Duodenal mucosa (tissue), 2 donors: ENCODE measurements around the gene HOXA7.

Experiments used
- H3K27ac ChIP-seq: one replicate; pipeline ENCODE4 v1.7.0; 2013; ENCODE audit warnings: low read depth, low read length
- H3K27me3 ChIP-seq, 2 donors: one replicate each; pipeline ENCODE4 v1.7.0; 2013; ENCODE audit warnings: low read length in 2 of 2, control low read depth in 1 of 2; ENCODE audit not compliant: insufficient read depth in 2 of 2, control insufficient read depth in 1 of 2
- H3K36me3 ChIP-seq, 2 donors: one replicate each; pipeline ENCODE4 v1.7.0; 2013; ENCODE audit warnings: low read length in 2 of 2, control low read depth in 1 of 2; ENCODE audit not compliant: insufficient read depth in 2 of 2, control insufficient read depth in 1 of 2
- H3K4me1 ChIP-seq, 2 donors: one replicate each; pipeline ENCODE4 v1.7.0; 2013; ENCODE audit warnings: low read length in 2 of 2, control low read depth in 1 of 2; ENCODE audit not compliant: insufficient read depth in 2 of 2, control insufficient read depth in 1 of 2
- H3K4me3 ChIP-seq, 2 donors: one replicate each; pipeline ENCODE4 v1.7.0; 2013; ENCODE audit warnings: low read length in 2 of 2, low read depth in 1 of 2
- H3K9ac ChIP-seq, 2 donors: one replicate each; pipeline ENCODE4 v1.7.0; 2013; ENCODE audit warnings: low read length in 2 of 2, low read depth in 1 of 2
- H3K9me3 ChIP-seq, 2 donors: one replicate each; pipeline ENCODE4 v1.7.0; 2013; ENCODE audit warnings: low read length in 2 of 2, control low read depth in 1 of 2; ENCODE audit not compliant: control insufficient read depth in 1 of 2

Gene HOXA7

DNA sequence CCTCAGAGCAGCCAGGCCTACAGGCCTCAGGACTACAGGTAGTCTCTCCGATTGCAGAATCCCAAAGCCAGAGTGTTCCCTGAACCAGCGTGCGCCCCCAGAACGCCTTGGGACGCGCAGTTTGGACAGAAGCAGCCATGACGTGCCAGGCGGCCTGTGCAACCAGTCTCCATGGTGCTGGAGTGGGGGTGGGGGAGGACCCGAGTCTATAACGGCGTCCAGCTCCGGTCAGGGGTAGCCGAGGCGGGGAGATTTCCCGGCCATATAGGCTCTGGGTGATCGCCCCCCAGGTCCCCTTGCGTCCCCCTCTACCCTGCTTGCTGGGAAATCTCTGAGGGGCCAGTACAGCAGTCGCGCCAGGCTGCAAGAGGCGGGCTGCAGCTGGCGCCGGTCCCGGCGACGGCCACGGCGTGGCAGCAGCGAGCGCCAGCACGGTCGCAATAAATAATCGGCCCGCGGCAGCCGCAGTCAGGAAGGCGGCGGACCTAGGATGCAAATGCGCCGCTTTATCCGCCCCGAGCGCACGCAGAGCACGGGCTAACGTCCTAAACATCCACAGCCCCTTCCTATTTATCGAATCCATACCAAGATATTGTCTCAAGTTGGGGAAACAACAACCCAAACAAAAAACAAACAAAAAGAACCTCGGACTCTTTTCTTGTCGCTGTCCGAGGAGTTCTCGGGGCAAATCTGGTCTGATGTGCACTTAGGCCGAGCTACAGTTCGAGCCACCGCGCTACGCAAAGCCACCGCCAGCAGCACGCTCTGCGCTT lies 5.7 kb downstream of the HOXA7 start:
- H3K9me3 ChIP-seq = no peaks in the 10 kb centered on the region
- no peak overlapping the region for H3K9ac ChIP-seq
- peaks cover 92 to 94% of the 10 kb centered on the region in 2 donors for H3K27me3 ChIP-seq
- H3K36me3 ChIP-seq = no peaks in the 10 kb centered on the region
- peaks cover 29 to 40% of the 10 kb centered on the region in 2 donors for H3K4me1 ChIP-seq
- H3K4me3 ChIP-seq = peak overlapping the region; percentile 56 to 60
- H3K27ac ChIP-seq = peak overlapping the region; percentile 64

DNA sequence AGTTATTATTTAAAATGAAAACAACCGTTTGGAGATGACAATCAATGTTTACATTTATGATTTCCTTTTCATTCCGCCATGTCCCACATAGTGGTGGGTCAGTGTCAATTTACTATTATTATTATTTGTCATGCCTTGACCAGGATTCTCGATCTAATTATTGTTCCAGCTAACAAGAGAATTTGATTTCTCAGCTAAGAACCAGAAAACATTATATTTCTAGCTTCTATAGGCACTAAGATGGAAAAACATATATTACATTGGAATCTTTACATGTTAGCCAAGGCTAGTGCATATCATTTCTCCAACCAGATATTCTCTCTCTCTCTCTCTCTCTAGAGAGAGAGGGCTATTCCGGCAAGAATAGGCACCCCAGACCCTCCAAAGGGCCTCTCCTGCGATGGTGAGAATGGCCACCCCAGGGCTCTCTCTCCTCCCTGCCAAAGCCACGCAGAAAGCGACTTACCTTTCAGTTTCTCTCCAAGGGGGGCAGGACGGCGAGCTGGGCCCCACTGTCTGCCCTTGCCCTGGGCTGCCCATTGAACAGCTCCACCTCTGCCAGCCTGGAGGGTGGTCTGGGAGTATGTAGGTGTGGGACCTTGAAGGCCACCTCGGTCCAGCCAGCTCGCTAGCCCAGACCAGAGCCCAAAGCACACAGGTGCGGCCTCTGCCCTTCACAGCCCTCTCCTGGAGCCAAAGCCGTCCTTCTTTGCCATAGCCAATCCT lies 6.5 kb downstream of the HOXA7 start:
- Histone ChIP-seq H3K27ac (peak overlapping the region; percentile 64), H3K4me1 (peaks cover 25 to 37% of the 10 kb centered on the region in 2 donors), H3K9ac (no peak overlapping the region), H3K36me3 (no peaks in the 10 kb centered on the region), H3K27me3 (peaks cover 90 to 93% of the 10 kb centered on the region in 2 donors), H3K4me3 (peak overlapping the region; percentile 56 to 60), H3K9me3 (no peaks in the 10 kb centered on the region)

DNA sequence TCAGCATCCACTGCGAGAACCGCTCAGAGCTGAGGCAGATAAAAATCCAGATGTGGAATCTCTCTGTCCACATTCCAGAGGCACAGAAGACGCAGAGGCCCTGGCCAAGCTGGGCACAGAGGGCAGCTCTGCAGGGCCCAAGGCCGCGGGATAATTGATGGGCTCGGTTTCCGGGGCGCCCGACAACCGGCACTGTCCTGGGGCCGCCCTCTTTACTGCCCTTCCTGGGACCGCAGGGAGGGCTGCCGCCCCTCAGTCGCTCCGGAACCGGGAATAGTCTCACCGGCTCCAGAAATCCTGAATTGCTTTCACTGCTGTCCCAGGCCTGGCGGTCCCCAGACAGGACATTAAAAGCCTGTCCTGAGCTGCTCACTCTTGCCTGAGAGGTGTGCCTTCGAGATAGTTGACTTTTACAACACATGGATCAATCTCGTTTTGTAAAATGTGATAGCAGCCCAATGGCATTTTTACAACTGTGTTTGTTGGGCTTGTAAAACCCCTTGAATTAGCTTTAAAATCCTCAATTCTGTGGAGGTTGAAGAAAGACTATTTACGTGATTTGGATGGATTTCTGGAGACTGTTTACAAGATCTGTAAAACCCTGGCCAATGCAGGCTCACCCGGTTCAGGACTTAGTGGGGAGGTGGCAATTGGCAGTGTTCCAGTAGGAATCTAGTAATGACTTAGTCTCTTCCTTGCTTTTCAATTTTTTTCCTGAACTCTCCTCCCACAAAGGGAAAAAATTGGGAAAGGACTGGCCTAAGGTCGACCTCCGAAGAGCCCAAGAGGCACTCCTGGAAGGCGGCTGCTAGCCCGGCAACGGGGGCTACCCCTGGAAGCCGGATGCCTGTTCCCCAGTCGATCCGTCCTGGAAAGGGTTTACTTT lies 7.5 kb downstream of the HOXA7 start:
- peaks cover 29 to 44% of the 10 kb centered on the region in 2 donors for H3K4me1 ChIP-seq
- no peak overlapping the region for H3K9ac ChIP-seq
- no peaks in the 10 kb centered on the region for H3K9me3 ChIP-seq
- no peaks in the 10 kb centered on the region for H3K36me3 ChIP-seq
- peak overlapping the region in 1 of 2 donors; percentile 36 for H3K4me3 ChIP-seq
- peaks cover 89 to 93% of the 10 kb centered on the region in 2 donors for H3K27me3 ChIP-seq
- H3K27ac ChIP-seq = no peak overlapping the region

DNA sequence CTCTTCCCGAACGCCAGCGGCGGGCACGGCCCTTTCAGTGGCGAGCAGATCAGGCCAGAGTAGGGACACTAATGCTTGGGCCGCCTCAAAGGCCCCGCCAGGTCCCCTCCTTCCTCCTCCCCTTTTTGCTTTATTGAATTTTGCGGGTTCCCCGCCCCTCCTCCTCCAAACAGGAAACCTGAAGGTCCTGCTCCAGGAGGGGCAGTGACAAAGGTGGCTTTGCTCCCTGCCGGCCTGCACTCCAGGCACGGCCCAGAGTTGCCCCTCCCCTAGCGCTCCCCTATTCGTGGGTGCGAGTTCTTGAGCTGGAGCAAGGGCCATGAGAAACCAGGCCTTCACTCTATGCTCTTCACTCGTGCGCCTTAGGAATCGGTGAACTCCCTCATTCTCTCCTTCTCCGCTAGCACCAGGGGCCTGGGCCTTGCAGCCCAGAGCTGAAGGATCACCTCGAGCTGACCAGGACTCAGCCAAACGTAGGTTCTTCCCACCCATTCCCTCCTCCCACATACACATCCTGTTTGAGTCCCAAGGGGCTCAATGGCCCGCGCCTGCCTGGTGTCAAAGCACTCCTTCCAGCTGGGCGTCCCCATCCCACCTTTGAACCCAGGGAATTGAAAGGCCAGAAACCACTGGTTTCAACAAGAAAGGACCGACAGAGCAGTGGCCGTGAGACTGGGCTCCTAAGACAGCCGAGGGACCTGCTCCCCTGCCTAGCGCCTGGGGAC lies 8.3 kb downstream of the HOXA7 start:
- H3K27ac ChIP-seq = no peak overlapping the region
- no peaks in the 10 kb centered on the region for H3K36me3 ChIP-seq
- H3K4me3 ChIP-seq = peak overlapping the region in 1 of 2 donors; percentile 36
- H3K9ac ChIP-seq = no peak overlapping the region
- no peaks in the 10 kb centered on the region for H3K9me3 ChIP-seq
- H3K4me1 ChIP-seq = peaks cover 31 to 46% of the 10 kb centered on the region in 2 donors
- peaks cover 87 to 91% of the 10 kb centered on the region in 2 donors for H3K27me3 ChIP-seq

DNA sequence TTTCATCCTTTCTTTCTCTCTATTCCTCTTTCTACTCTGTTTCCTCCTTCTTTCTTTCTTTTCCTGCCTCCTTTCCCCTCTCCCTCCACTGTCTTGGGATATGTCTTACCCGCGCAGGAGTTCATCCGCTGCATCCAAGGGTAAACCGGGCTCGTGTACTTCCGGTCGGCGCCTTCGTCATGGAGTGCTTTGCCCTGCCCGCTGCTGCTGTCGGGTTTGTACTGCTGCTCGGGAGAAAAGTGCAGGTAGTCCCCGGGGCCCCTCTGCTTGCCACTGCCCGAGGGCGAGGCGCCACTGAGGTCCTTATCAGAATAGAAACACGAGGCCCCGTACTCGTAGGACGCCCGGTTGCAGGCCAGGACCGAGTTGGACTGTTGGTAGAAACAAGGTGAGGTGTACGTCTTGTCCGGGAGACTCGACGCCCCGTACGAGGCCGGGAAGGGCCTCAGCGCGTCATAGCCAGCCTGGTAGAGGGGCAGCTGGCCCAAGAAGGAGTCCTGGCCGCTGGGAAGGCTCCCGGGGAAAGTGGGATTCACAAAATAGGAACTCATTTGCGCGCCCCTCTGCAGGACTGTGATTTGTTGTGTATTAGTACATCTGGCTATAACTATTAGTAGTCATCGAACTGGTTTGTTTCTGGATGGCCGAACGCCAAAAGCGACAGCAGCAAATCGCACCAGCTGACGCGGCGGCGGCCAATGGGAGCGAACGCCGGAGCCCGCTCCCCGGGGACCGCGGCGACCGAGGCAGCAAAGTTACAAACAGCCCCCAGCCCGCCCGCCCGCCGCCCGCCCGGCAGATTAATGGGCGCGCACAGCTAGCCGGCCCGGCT lies 9.1 kb downstream of the HOXA7 start, which contains the start of gene HOXA6:
Gene HOXA6, minus strand, starts transcription at position 576 of the 832 bp plus-strand sequence. Its CDS starts 25 bp downstream, at position 551.
- no peaks in the 10 kb centered on the region for H3K9me3 ChIP-seq
- peak within 1 kb of the TSS; percentile 37 for H3K27ac ChIP-seq
- H3K4me3 ChIP-seq = peak within 1 kb of the TSS; percentile 17 to 36
- H3K27me3 ChIP-seq = peaks cover 87 to 89% of the 10 kb centered on the region in 2 donors
- peaks cover 28 to 44% of the 10 kb centered on the region in 2 donors for H3K4me1 ChIP-seq
- no peak within 1 kb of the TSS for H3K9ac ChIP-seq
- H3K36me3 ChIP-seq = no peaks in the 10 kb centered on the region

DNA sequence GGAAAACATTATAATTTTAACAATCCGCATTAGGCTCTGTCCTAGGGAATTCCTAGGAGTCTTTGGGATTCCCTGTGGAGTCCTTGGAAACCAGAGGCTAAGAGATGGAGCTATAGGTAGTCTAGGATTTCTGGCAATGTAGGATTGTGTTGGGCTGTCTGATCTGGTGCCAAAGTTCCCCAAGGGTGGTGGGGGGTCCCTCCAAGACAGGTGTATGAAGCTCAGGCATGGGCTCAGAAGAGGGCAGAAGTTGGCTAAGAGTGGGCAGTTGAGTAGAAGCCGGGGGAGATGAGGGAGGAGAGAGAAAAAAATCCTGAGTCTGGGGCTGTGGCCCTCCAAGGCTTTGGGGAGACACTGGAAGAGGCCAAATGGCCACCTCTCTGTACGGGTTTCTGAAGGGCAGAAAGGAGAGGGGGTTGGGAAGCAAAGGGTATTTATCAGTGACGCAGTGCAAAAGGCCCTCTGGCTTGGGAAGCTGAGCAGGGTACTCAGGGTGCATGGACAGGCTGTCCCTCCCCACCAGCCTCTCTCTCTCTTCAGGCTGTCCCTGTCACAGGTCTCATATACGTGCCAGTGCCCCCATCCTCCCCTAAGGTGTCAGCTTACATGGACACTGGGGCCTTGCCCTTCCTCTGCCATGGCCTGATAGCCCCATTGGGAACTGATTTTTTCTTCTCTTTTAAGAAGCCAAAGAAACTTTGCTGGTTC lies 9.8 kb downstream of the HOXA7 start:
- H3K27ac ChIP-seq = peak overlapping the region; percentile 37

DNA sequence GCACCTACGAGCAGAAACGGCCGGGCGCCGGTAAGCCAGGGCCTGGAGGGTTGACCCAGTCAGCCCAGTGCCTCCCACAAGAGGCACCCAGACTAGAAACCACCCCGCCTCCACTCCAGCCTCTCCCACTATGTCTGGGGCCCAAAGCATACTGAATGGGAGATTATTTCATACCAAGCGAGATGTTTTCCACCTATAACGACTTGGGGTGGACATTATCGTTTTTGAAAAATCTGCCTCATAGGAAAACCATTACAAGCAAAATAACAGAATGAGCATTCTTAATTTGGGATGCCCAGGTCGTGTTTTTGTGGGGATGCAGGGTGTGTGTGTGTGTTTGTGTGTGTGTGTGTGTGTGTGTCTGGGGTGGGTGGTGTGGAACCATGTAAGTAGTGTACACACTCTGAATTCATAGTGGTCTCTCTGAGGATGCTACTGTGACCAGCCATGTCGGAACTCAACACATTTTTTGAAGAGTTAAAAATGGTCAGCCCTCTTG lies 10.5 kb downstream of the HOXA7 start:
- peaks cover 15 to 30% of the 10 kb centered on the region in 2 donors for H3K4me1 ChIP-seq
- H3K27me3 ChIP-seq = peaks cover 85 to 89% of the 10 kb centered on the region in 2 donors
- no peak overlapping the region for H3K27ac ChIP-seq
- no peak overlapping the region for H3K4me3 ChIP-seq
- H3K36me3 ChIP-seq = no peaks in the 10 kb centered on the region
- H3K9me3 ChIP-seq = no peaks in the 10 kb centered on the region
- no peak overlapping the region for H3K9ac ChIP-seq

More for the DNA sequence above, 9.8 kb downstream of the HOXA7 start:
- Histone ChIP-seq H3K27me3 (peaks cover 87 to 89% of the 10 kb centered on the region in 2 donors), H3K9me3 (no peaks in the 10 kb centered on the region), H3K4me1 (peaks cover 22 to 36% of the 10 kb centered on the region in 2 donors), H3K9ac (no peak overlapping the region), H3K36me3 (no peaks in the 10 kb centered on the region), H3K4me3 (no peak overlapping the region)

DNA sequence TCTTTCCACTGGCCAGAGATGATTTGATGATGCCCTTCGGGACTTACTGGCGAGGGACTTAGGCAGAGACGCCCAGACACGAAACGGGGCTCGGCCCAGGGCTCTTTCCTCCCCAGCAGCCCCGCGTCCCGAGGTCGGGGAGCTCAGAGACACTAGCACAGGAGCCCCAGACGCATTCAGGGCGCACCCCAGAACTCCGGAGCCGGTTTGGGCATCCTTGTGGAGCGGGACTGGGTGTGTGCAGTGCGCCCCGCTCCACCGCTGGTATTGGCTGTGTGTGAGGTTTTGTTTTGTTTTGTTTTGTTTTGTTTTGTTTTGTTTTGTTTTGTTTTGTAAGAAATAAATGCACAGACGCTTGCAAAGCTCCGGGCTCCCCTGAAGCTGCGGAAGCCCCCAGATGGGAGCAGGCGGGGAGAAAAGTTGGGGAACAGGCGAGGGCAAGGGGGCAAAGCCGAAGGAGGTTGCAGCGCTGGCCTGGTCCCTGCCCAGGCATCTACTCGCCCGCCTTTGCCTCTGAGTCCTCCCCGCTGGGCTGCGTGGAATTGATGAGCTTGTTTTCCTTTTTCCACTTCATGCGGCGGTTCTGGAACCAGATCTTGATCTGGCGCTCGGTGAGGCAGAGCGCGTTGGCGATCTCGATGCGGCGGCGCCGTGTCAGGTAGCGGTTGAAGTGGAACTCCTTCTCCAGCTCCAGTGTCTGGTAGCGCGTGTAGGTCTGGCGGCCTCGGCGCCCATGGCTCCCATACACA lies 11.1 kb downstream of the HOXA7 start:
- no peak overlapping the region for H3K9ac ChIP-seq
- peaks cover 12 to 30% of the 10 kb centered on the region in 2 donors for H3K4me1 ChIP-seq
- no peaks in the 10 kb centered on the region for H3K9me3 ChIP-seq
- H3K4me3 ChIP-seq = no peak overlapping the region
- H3K36me3 ChIP-seq = no peaks in the 10 kb centered on the region
- H3K27ac ChIP-seq = no peak overlapping the region
- peaks cover 80 to 85% of the 10 kb centered on the region in 2 donors for H3K27me3 ChIP-seq
